IMR-90 (cell line): Measurements from ENCODE around the gene NES. TPM values are rescaled to one million over a fixed set of nuclear protein-coding genes. Genes with fewer than 3 reads are reported as not detected.
A peak's percentile ranks its signal among the peaks of the same experiment; 100 is the strongest.

ENCODE experiments used
- ATAC-seq: fragments of 200-7000 bp; cut with Tn5 transposase; 2 replicates; pipeline ENCODE4 v1.9.1; 2020; ENCODE audit warnings: low read depth, mild to moderate bottlenecking, moderate library complexity
- BruUV-seq: library from RNA; stranded (reverse); fragments of 400-500 nt; replicated peaks from 2 replicates; lab custom pipeline; 2021; lab: Mats Ljungman, UMichigan
- CTCF ChIA-PET: fragments of 300-600 bp; formaldehyde crosslinking; extraction: SDS; loops from one replicate; lab custom pipeline; 2021; ENCODE audit warnings: antibody characterized with exemption; lab: Yijun Ruan, JAX
- POLR2A ChIA-PET: fragments of 300-600 bp; sonication (Branson Sonifier 250); formaldehyde crosslinking; loops from one replicate; lab custom pipeline; 2022; ENCODE audit warnings: antibody characterized with exemption; ENCODE audit not compliant: unreplicated experiment; lab: Charles Lee
- DNase-seq: peaks from one replicate; pipeline ENCODE4 v3.0.0; 2013
- H2AFZ ChIP-seq: replicated peaks from 2 replicates; pipeline ENCODE3; 2013; ENCODE audit warnings: low read length, mild to moderate bottlenecking; ENCODE audit not compliant: poor library complexity
- H2AK5ac ChIP-seq: 2 replicates; pipeline ENCODE4 v1.6.1; 2013; ENCODE audit warnings: low read depth, low read length, inconsistent platforms
- H2AK9ac ChIP-seq: replicated peaks from 2 replicates; pipeline ENCODE3; 2013; ENCODE audit warnings: mild to moderate bottlenecking, low read depth, low read length, moderate library complexity; ENCODE audit not compliant: poor library complexity
- H2BK120ac ChIP-seq: 2 replicates; pipeline ENCODE4 v1.6.1; 2013; ENCODE audit warnings: low read depth, low read length, inconsistent platforms
- H2BK15ac ChIP-seq: 3 replicates; pipeline ENCODE4 v1.6.1; 2013; ENCODE audit warnings: low read depth, low read length, inconsistent platforms
- H2BK20ac ChIP-seq: 2 replicates; pipeline ENCODE4 v1.6.1; 2013; ENCODE audit warnings: low read depth, mild to moderate bottlenecking, inconsistent platforms, low read length, moderate library complexity
- H2BK5ac ChIP-seq: 2 replicates; pipeline ENCODE4 v1.6.1; 2013; ENCODE audit warnings: mild to moderate bottlenecking, low read depth, low read length, inconsistent platforms; ENCODE audit not compliant: poor library complexity, severe bottlenecking
- H3K14ac ChIP-seq: replicated peaks from 2 replicates; pipeline ENCODE4 v1.6.1; 2013; ENCODE audit warnings: low read depth, low read length, inconsistent platforms
- H3K18ac ChIP-seq: 2 replicates; pipeline ENCODE4 v1.6.1; 2013; ENCODE audit warnings: low read depth, low read length, control low read depth
- H3K23ac ChIP-seq: 2 replicates; pipeline ENCODE4 v1.6.1; 2013; ENCODE audit warnings: low read depth, low read length, inconsistent platforms
- H3K27ac ChIP-seq: 2 replicates; pipeline ENCODE4 v1.5.1; 2013; ENCODE audit warnings: mild to moderate bottlenecking, control low read depth, low read length; ENCODE audit not compliant: insufficient read depth
- H3K27me3 ChIP-seq: 2 replicates; pipeline ENCODE4 v1.6.1; 2013; ENCODE audit warnings: low read length; ENCODE audit not compliant: control insufficient read depth, insufficient read depth
- H3K36me3 ChIP-seq: 2 replicates; pipeline ENCODE4 v1.6.1; 2013; ENCODE audit warnings: low read length, mixed read lengths; ENCODE audit not compliant: control insufficient read depth, insufficient read depth
- H3K4ac ChIP-seq: 2 replicates; pipeline ENCODE4 v1.6.1; 2013; ENCODE audit warnings: low read depth, low read length, inconsistent platforms
- H3K4me1 ChIP-seq: 2 replicates; pipeline ENCODE4 v1.6.1; 2013; ENCODE audit warnings: low read length, mixed read lengths; ENCODE audit not compliant: control insufficient read depth, insufficient read depth
- H3K4me2 ChIP-seq: 2 replicates; pipeline ENCODE4 v1.6.1; 2013; ENCODE audit warnings: low read depth, mild to moderate bottlenecking, control low read depth, low read length, moderate library complexity
- H3K4me3 ChIP-seq: 2 replicates; pipeline ENCODE4 v1.5.1; 2013; ENCODE audit warnings: low read depth, mild to moderate bottlenecking, control low read depth, low read length, moderate library complexity; ENCODE audit not compliant: insufficient read depth
- H3K56ac ChIP-seq: 2 replicates; pipeline ENCODE4 v1.6.1; 2013; ENCODE audit warnings: low read length, inconsistent platforms; ENCODE audit not compliant: insufficient read depth; ENCODE audit errors: extremely low read depth
- H3K79me1 ChIP-seq, 2 experiments: 2 replicates each; pipeline ENCODE4 v1.6.1; 2013; ENCODE audit warnings: low read length in 2 of 2, inconsistent platforms in 1 of 2, low read depth in 1 of 2
- H3K9ac ChIP-seq: 2 replicates; pipeline ENCODE4 v1.6.1; 2013; ENCODE audit warnings: low read depth, low read length, control low read depth
- H3K9me1 ChIP-seq: 2 replicates; pipeline ENCODE4 v1.6.1; 2013; ENCODE audit warnings: low read length, inconsistent platforms; ENCODE audit not compliant: insufficient read depth
- H3K9me3 ChIP-seq: 2 replicates; pipeline ENCODE4 v1.6.1; 2013; ENCODE audit warnings: low read length; ENCODE audit not compliant: control insufficient read depth, insufficient read depth
- H4K20me1 ChIP-seq: 2 replicates; pipeline ENCODE4 v1.6.1; 2013; ENCODE audit warnings: low read length, inconsistent platforms; ENCODE audit not compliant: insufficient read depth
- H4K5ac ChIP-seq: 2 replicates; pipeline ENCODE4 v1.6.1; 2013; ENCODE audit warnings: mild to moderate bottlenecking, low read depth, low read length, control low read depth
- H4K8ac ChIP-seq, 2 experiments: 2 replicates each; pipeline ENCODE4 v1.6.1; 2013; ENCODE audit warnings: low read depth in 2 of 2, low read length in 2 of 2, control low read depth in 1 of 2, inconsistent platforms in 1 of 2
- H4K91ac ChIP-seq: 2 replicates; pipeline ENCODE4 v1.6.1; 2013; ENCODE audit warnings: low read depth, low read length, inconsistent platforms; ENCODE audit not compliant: insufficient read depth
- BHLHE40 ChIP-seq: fragments of 150-350 bp; IDR thresholded peaks from 2 replicates; pipeline ENCODE4 v1.6.1; 2016; ENCODE audit warnings: mild to moderate bottlenecking, low read depth, low read length
- CTCF ChIP-seq: conservative IDR thresholded peaks from 2 replicates; pipeline ENCODE4 v1.5.1; 2012; ENCODE audit warnings: mild to moderate bottlenecking, low read depth, low read length, improper control_type of control experiment
- FOS ChIP-seq: fragments of 150-350 bp; IDR thresholded peaks from 2 replicates; pipeline ENCODE4 v1.6.1; 2016; ENCODE audit warnings: low read depth, low read length
- MAFK ChIP-seq: IDR thresholded peaks from 2 replicates; pipeline ENCODE4 v1.6.1; 2012; ENCODE audit warnings: low read depth, low read length, improper control_type of control experiment
- MAZ ChIP-seq: IDR thresholded peaks from 2 replicates; pipeline ENCODE4 v1.6.1; 2012; ENCODE audit warnings: low read depth, mild to moderate bottlenecking, low read length, improper control_type of control experiment, moderate library complexity, borderline replicate concordance
- MXI1 ChIP-seq: IDR thresholded peaks from 2 replicates; pipeline ENCODE4 v1.6.1; 2012; ENCODE audit warnings: low read depth, mild to moderate bottlenecking, low read length, moderate library complexity, borderline replicate concordance
- RAD21 ChIP-seq: IDR thresholded peaks from 2 replicates; pipeline ENCODE4 v1.6.1; 2012; ENCODE audit warnings: low read length, improper control_type of control experiment
- RCOR1 ChIP-seq: IDR thresholded peaks from 2 replicates; pipeline ENCODE4 v1.6.1; 2012; ENCODE audit warnings: mild to moderate bottlenecking, low read length, improper control_type of control experiment; ENCODE audit not compliant: insufficient replicate concordance
- RFX5 ChIP-seq: IDR thresholded peaks from 2 replicates; pipeline ENCODE4 v1.8.0; 2012; ENCODE audit warnings: low read depth, mild to moderate bottlenecking, low read length, moderate library complexity
- SMC3 ChIP-seq: fragments of 150-350 bp; IDR thresholded peaks from 2 replicates; pipeline ENCODE4 v1.6.1; 2016; ENCODE audit warnings: low read depth, mild to moderate bottlenecking, antibody characterized with exemption, low read length, moderate library complexity
- USF2 ChIP-seq: fragments of 150-350 bp; IDR thresholded peaks from 2 replicates; pipeline ENCODE4 v1.6.1; 2017; ENCODE audit warnings: mild to moderate bottlenecking, antibody characterized with exemption, low read length, low read depth
- WGBS, 2 experiments: methylation state at CpG; one replicate each; pipeline versions ENCODE4 v1.1.5 to v1.1.7; 2013; ENCODE audit warnings: missing lambda C conversion rate in 2 of 2; ENCODE audit not compliant: insufficient read length in 1 of 2; ENCODE audit errors: extremely low coverage in 2 of 2; 5-methylcytosine and 5-hydroxymethylcytosine counted together
- dilution Hi-C: fragments of 300-500 bp; cut with HindIII; formaldehyde crosslinking; loops from one replicate; pipeline ENCODE4 v1.14.3; 2018; ENCODE audit warnings: low sequenced_read_pairs; ENCODE audit not compliant: unreplicated experiment
- in situ Hi-C: fragments of 300-500 bp; cut with MboI; formaldehyde crosslinking; loops from 3 replicates; pipeline ENCODE4 v1.14.3; 2019; ENCODE audit warnings: low sequenced_read_pairs, inconsistent platforms, mixed read lengths
- intact Hi-C: fragments of 100-400 bp; cut with micrococcal nuclease; formaldehyde crosslinking; loops from 2 replicates; pipeline ENCODE4 v1.10.0; 2022
- polyA plus RNA-seq, 3 experiments: library from polyadenylated mRNA; depleted of rRNA; stranded (reverse); fragments of >200 nt; gene quantifications; 2 replicates each; pipeline ENCODE4 v1.2.3, GENCODE V29; 2012; ENCODE audit warnings: low replicate concordance in 1 of 3
- total RNA-seq: library from RNA; depleted of rRNA; stranded (reverse); fragments of >200 nt; gene quantifications from 2 replicates; pipeline ENCODE4 v1.2.3, GENCODE V29; 2012

NES gene
- total and polyA plus RNA-seq, 2 of the 4 experiments (the other 2 are of a cell fraction) = 25.3 to 40.1 TPM

DNA sequence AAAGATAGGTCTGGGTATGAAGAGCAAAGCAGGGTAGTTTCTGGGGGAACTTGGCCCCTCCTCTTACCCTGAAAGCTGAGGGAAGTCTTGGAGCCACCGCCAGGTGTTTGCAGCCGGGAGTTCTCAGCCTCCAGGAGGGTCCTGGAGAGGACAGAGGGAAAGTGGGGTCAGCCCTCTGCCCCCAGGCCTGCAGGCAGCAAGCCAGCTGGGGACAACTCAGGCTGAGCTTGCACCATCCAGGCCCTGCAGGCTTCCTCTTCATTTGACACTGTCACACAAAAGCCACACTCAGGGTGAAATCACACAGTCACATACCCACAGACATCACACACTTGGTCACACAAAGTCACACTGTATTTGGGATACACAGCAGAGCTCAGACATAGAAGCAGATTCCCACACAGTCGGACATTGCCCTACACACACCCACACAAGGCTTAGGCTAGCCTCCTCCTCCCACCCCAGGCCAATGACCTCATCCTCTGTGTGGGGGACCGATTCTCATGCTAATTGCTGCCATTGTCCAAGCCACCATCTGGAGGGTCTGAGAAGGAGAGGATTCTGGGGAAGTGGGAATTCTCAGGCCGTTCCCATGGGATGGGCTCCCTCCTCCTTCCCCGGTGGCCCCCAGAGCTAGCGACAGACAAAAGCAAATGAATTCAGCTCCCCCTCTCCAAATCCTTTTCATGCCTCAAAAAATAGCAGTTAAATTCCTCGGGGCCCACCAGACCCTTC is 3.7 kb downstream of the NES start:
- Histone ChIP-seq H3K79me1 (peaks cover 15 to 58% of the 10 kb centered on the region in 2 experiments; a peak in 3 of 4 replicates), H3K9me1 (peaks cover 18% of the 10 kb centered on the region), H3K4me1 (peaks cover 31% of the 10 kb centered on the region), H3K4me3 (no peak overlapping the region), H3K9me3 (no peaks in the 10 kb centered on the region), H2BK20ac (no peak overlapping the region; the same call in 1 of the 2 replicates), H3K18ac (no peak overlapping the region), H2AFZ (peak overlapping the region; percentile 53), H3K4me2 (peak overlapping the region; percentile 19; the same call in 1 of the 2 replicates), H2BK120ac (peak overlapping the region; percentile 71; the same call in 1 of the 2 replicates), H3K4ac (peak overlapping the region; percentile 69), H3K27ac (no peak overlapping the region), H3K36me3 (peaks cover 16% of the 10 kb centered on the region), H2BK5ac (no peak overlapping the region), H4K5ac (no peak overlapping the region), H2BK15ac (0 out of 3 replicates have a peak overlapping the region, but pooled peaks have one; percentile 2), H3K23ac (peak overlapping the region; percentile 48; the same call in 1 of the 2 replicates), H4K20me1 (peaks cover 28% of the 10 kb centered on the region), H3K27me3 (no peaks in the 10 kb centered on the region; the same call in 1 of the 2 replicates), H4K91ac (no peak overlapping the region), H4K8ac (peak overlapping the region in 1 of 2 experiments; percentile 44; a peak in 1 of 4 replicates), H3K56ac (no peak overlapping the region), H2AK5ac (peak overlapping the region; percentile 22; the same call in 1 of the 2 replicates), H2AK9ac (peak overlapping the region; percentile 85), H3K14ac (peak overlapping the region; percentile 71), H3K9ac (0 out of 2 replicates have a peak overlapping the region, but pooled peaks have one; percentile 25)
- dilution Hi-C loops = no loop called here
- in situ Hi-C loops = no loop called here
- no TSS peak for BruUV-seq
- ATAC-seq (no peak), DNase-seq (peak; percentile 39)
- intact Hi-C loops = no loop called here
- TF ChIP-seq CTCF (no peak), BHLHE40 (no peak), MAFK (no peak), RCOR1 (no peak), USF2 (no peak), FOS (no peak), RFX5 (no peak), MXI1 (no peak), RAD21 (no peak), SMC3 (no peak), MAZ (no peak)
- CTCF ChIA-PET = no interaction called here
- POLR2A ChIA-PET = interaction anchor here (0.9 kb wide), 1 partner anchor 9 kb away, joined by 5 read pairs; no protein-coding TSS in a partner anchor
- 21% methylated on average over 3 of the region's 8 CpGs; no CpG with 5 or more reads in 1 of the 2 experiments for WGBS, 2 experiments
